ENCODE results near the gene ZNRF2. TPM values are rescaled to one million over a fixed set of nuclear protein-coding genes. Genes with fewer than 3 reads are reported as not detected.
"Not testable (repeated sequence)": the region's sequence is repeated elsewhere in the genome, so short reads cannot be mapped to it uniquely, and the experiment has no call there.

Gene ZNRF2
- polyA plus RNA-seq, 3 donors = 14.5 to 15.9 (median 15.3) TPM

DNA sequence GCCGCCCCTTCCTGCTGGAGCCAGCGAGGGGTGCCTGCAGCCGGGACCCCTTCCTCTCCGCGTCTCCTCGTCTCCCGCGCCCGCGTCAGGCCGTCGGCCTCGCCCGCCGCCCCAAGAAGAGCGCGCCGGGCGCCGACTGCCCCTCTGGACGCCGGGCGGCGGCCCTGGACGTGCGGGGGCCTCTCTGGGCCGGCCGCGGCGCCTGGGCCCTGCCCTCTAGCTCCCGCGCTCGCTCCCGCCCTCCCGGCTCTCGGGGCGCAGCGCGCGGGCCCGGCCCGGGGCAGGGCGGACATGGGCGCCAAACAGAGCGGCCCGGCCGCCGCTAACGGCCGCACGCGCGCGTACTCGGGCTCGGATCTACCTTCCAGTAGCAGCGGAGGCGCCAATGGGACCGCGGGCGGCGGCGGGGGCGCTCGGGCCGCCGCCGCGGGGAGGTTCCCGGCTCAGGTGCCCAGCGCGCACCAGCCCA is 704 bp downstream of the ZNRF2 start:
- no peak for DNase-seq

DNA sequence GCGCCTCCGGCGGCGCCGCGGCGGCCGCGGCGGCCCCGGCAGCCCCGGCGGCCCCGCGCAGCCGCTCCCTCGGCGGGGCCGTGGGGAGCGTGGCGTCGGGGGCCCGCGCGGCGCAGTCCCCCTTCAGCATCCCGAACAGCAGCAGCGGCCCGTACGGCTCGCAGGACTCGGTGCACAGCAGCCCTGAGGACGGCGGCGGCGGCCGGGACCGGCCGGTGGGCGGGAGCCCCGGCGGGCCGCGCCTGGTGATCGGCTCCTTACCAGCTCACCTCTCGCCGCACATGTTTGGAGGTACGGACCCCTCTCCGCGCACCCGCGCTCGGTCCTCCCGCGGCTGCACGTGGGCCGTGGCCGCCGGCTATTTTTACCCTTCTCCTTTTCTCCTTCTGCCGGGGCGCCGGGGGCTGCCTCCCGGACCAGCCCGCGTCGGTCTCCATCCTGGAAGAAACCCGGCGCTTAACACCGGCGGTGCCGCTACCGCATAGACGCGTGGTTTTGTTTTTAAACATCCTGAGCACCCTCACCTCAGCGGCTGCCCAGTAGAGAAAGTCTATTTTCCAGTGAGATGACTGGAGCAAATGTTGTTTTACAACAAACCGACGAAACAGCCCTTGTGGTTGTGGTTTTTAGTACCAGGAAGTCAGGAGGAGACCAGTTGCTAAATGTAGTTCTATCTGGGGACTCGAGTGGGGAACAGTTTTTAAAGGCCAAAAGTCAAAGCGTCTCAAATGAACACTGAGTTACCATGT is 1.3 kb downstream of the ZNRF2 start:
- no peak for DNase-seq

DNA sequence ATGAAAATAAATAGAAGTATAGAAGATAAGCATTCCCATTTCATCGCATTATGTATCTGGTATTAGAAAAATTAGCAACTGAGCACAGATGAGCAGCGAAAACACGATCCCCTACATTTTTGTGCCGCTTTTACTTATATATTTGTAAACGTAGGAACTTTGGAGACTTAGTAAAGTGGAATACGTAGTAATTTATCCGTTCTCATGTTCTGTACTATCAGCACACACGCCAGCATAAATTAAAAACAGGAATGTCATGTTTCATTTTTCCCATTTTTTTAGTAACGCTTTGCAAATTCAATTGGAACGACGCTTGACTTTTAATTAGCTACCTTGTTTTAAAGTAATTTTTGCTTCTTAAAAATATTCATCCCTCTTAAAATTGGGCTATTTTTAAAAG is 2.4 kb downstream of the ZNRF2 start:
- no peak for DNase-seq

DNA sequence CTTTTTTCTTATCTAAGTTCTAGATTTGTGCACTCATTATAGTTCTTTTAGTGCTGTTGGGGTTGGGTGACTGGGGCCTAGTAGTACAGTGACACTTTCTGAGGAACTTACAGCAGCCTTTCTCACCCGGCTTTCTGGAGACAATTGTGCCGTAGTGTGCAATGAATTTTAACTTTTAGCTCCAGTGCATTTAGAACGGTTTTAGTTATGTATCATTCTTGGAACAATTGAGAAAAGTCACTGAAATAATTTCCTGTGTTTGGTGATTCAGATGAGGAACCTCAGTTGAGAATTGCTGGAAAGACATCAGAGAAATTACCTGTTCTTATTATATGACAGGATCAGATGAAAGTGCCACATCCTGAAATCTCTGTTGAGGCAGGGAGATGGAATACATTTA is 3.2 kb downstream of the ZNRF2 start:
- not testable (repeated sequence) for DNase-seq

DNA sequence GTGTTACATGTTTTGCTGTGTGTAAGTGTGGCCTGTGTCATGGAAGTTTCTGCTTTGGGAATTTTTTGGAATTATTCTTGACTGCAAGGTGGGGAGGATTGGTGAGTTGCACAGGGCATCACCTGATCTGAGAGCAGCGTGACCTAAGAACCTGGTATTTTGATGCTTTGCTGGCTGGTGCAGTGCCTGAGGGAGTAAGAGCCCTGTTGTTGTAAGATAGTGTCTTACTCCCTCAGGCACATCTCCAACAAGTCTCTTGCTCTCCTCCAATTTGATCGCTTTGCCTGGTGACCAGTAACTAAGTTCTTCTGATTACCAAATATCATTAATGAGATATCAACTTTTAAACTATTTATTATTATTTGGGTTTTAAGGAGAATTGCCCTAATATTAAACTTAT is 5.2 kb downstream of the ZNRF2 start:
- not testable (repeated sequence) for DNase-seq

DNA sequence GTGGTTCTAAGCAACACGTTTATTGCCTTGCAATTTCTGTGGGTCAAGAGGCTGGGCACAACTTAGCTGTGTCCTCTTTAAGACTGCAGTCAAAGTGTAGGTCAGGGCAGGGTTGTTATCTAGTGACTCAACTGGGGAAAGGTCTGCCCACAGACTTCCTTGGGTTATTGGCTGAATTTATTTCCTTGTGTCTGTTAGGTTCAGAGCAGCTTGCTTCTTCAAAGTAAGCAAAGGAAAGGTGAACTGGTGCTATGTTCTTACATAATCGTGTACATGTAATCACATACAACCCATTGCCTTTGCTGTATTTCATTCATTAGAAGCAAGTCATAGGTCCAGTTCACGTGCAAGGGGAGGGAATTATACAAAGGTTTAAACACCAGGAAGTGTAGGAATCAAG is 5.9 kb downstream of the ZNRF2 start:
- not testable (repeated sequence) for DNase-seq

DNA sequence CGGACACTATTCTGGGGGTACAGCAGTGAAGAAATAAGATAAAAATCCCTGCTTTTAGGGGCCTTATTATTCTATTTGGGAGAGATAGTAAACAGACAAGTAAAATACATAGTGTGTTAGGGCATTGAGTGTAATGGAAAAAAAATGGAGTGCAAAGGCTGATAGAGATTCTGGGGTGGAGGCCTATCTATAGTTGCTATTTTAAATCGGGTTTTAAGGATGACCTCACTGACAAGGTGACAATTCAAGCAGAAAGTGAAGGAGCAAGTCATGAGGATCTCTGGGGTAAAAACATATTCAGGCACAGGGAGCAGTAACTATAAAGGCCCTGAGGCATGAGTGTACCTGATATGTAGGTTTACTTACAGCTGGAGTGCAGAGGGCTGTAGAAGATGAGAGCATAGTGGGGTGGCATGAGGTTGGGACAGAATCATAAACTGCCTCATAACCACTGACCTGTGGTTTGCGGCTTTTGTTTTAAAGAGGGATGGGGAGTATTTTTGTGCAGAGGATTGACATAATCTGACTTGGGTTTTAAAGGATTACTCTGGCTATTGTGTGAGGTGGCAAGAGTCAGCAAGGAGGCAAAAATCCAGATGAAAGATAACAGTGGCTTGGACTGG is 8.1 kb downstream of the ZNRF2 start:
- DNase-seq = not testable (repeated sequence)

DNA sequence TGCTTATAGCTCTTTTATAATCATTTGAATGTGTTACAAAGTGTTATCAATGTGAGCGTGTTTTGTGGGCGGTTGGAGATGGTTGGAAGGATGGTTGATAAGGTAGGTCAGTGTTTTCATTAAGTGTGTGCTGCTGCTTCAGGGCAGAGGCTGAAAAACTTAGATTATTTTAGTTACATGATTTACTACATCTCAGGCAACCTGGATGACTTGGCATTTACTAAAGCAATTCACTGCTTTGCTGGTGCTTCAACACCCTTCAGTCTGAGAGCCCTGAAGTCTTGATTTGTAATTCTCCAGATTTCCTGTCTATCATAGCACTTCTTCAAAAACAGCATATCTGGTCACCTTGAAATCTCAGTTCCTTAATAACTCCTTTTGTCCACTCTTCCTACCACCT is 11.9 kb downstream of the ZNRF2 start:
- DNase-seq = not testable (repeated sequence)

DNA sequence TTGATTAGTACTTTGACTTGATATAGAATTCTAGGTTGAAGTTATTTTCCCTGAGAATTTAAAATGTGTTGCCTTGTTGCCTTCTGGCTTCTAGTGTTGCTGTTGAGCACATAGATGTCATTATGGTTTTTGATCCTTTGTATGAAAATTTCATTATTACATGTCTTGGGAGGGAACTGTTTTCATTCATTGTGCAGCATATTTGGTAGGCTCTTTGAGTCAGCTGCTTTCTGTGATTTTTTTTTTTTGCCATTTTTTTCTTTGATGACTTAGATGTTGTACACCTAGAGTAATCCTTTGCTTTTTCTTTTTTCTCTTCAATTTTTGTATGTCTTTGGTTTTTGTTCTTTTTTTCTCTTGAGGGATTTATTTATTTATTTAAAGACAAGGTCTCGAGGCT is 13.1 kb downstream of the ZNRF2 start:
- not testable (repeated sequence) for DNase-seq

DNA sequence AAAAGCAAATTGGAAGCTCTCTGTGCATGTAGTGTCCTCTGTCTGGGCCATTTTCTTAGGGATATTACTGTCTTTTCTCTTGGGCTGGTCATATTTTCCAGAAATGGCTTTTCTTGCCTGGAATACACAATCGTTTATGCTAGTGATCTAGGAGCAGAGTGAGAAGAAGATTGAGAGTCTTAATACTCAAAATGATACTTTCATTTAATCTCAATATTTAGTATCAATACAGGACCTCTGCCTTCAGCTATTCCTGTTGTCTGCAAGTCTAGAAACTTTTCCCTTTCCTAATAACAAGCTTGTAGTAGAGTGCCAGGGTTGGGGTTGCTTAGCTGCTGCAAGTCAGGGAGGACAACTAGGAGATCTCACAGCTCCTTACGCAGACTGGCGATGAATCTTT is 14.0 kb downstream of the ZNRF2 start:
- not testable (repeated sequence) for DNase-seq

DNA sequence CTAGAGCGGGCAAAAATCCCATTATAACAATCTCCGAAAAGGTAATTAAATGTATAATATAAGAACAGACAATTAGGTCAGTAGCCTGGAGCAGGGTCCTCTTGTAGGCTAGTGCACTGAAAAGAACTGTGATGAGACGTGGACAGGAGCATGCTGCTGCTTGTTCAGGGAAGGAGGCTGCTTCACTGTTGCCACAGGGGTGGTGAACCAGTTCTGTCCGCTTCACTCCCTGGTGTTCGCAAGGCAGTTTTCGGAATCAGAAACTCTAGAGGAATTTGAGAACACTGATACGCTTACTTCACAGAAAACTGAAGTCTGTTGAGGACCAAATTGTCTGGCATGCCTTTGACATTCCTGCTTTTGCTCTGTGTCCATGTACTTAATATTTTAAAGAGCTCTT is 17.4 kb downstream of the ZNRF2 start:
- peak; percentile 17 for DNase-seq

DNA sequence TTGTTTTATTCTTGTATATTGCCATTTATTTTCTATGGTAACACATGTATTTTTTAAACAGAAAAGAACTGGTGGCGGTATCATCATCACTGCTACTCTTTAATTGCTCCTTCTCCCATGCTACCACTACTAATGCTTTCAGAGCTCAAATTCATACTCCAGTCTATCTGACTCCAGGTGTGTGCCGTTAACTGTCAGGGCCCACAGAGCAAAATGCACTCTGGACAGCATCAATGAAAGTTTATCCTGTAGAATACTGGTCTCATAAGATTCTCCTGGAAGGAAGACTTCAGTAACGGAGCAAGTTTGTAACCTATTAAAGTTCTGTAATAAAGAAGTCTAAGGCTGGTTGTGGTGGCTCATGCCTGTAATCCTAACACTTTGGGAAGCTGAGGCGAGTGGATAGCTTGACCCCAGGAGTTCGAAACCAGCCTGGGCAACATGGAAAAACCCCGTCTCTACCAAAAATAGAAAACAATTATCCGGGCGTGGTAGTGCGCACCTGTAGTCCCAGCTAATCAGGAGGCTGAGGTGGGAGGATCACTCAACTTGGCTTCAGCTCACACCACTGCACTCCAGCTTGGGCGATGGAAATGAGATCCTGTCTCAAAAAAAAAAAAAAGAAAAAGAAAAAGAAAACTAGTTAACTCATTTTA is 18.4 kb downstream of the ZNRF2 start:
- no peak for DNase-seq

DNA sequence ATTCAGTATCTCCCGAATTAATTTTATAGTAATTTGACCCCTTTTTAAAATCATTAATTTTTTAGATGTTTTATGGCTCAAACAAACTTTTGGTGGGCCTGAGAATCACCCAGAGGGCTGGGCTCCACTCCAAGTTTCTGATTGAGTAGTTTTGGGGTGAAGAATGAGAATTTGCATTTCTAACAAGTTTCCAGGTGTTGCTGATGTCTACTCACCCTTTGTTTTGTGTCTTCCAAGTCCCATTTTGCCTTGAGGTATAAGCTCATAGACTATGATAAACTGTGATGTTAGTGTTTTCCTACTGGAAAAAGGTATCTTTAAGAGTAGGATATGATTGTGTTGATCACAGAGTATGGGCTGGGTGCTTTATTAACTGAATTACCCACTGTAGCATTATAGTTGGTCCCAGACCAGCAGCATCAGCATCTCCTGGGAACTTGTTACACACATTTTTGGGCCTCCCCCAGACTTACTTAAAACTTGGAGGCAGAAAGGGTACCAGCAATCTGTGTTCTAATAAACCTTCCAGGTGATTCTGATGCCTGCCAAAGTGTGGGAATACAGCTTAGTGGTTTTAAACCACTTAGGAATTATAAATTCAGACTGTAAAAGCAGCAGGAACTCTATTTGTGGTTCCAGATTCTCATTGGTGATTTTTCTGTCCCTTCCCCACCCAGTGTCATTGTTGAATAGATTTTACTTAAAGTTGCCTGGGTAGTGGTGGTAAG is 19.1 kb downstream of the ZNRF2 start:
- DNase-seq = no peak

DNA sequence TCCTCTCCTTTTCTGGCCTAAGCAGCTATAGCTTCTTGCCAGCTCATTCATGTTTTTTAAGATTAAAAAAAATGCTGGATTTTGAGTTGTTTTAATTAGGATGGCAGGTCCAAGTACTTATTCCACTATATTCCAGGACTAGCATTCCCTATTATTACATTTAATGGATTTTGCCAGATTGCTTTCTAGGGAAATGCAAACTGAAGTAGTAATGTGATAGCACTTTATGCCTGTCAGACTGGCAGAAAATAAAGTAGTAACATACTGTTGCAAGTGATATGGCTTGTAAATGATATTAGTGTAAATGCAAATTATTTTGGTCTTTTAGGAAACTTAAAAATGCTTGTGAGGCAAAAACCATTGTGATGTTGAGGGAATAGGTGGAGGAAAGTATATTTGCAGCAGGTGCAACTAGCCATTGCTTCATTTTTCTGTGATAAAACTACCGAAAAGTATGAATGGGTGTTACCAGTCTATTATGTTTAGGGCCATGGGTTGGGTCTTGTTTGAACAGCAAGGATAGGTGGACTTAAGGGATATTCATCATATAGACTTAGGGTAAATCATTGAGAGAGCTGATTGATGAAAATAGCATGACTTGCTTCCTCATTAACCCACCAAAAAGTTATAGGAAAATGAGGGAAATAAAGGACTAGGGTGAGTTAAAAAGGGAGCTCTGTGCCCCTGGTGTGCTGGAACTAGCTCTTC is 19.9 kb downstream of the ZNRF2 start:
- no peak for DNase-seq

DNA sequence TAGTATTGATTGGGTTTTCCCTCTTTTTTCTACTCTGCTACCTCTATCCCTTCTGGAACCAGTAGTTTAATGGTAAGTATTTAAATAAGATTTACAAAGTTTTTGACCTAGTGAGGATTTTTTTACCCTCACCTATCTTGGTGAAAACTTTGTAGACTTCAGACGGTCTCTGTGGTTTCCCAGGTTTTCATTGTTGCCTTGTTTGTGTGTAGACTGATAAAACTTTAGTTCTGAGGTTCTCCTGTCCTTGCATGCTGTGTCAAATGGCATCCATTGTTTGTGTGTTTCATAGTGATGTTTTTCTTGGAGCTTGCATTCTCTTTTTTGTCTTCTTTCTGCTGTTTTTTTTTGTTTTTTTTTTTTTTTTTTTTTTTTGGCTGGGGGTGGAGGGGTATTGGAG is 22.6 kb downstream of the ZNRF2 start:
- no peak for DNase-seq

DNA sequence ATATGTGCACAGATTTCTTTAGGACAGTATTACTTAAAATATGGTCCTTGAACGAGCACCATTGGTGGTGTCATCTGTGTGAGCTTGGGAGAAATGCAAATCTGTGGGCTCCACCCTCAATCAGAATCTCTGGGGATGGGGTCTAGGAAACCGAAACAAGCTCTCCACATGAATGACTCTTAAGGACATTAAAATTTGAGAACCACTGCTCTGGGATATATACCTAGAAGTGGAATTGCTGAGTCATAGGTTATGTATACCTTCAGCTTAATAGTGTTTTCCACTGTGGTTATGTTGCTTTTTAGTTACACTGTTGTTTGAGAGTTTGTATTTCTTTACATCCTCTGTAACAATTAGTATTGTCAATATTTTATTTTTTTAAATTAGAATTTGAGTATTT is 24.0 kb downstream of the ZNRF2 start:
- DNase-seq = no peak

DNA sequence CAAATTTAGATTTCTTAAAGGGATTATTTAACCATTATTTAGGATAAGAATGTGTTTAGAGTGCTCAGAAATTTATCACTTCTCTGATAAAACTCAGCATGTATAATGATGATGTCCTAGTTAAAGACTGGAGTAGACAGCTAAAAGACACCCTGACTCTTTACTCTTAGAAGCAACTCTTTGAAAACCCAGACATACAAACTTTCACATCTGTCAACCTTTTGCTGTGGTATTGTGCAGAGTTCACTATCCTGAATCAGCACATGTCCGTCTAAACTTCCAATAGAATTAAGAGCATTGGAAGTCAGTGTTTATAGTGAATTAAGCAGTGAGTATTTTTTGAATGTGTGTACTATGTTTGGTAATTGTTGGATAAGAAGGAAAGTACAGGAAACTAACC is 24.9 kb downstream of the ZNRF2 start:
- no peak for DNase-seq

DNA sequence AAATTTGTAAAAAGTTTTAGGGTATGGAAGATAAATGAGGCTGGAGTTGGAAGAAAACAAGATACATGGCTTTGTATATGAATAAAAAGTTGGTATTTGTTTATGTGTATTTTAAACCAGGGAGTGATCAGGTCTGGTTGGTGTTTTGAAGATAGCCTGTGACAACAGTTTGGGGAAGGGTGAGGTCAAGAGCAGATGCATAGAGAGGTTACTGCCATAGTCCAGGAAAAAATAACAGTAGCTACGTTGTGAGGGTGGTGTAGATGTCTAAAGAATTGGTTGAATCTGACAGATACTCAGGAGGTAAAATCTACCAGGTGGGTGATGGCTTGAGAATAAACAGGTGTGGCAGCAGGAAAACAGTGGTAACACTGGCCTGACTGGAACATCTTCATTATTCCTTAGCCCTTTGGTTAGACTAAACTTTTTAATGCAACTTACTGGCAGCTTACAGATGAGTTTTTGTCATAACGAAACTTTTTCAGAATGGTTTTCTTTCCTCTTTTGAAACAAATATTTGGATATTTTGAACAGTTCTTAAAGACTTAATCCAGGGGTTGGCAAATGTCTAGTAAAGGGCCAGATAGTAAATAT is 25.5 kb downstream of the ZNRF2 start:
- no peak for DNase-seq

DNA sequence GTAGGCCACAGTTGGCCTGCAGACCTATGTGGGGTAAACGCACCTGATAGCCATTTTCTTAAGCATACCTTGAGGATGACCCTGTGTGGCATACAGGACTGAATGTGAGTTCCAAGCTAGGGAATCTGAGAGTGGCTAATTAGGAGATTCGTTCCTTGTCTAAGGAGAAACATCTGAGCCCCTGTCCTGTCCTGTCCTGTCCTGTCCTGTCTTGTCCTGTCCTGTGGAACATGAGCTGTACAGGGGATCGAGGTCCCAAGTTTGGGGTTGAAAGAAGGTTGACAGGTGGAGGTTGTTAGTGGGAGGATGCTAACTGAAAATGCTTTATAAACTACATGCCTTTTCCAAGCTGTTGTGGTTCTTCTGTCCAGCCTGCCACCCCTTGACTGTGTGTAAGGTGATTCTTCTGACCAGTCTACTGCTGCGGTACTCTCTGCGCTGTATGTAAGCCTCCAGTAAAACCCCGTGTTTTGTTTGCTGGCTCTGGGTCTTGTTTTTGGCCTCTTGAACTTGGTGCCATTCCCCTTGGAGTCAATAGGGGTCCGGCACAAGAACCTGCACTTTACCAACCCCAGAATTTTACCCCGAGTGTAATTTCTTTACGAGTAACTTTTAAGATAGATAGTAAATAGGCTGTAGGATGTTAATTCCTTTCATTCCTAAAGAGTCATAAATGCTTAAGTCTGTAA is 26.4 kb downstream of the ZNRF2 start:
- no peak for DNase-seq

DNA sequence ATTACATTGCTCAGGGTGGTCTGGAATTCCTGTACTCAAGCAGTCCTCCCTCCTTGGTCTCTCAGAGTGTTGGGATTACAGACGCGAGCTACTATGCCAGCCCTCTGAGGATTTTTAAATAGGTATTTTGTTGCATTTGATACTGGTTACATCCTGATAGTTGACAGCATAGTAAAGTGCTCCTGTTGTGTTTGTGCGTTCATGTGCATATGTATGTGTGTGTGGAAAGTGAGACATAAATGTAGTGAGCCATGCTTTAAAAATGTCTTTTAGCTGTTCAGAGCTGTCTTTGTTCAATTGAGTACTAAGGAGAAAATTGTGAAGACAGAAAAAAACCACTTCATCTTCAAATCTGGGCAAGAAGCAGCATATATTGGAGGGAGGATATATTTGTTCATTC is 27.8 kb downstream of the ZNRF2 start:
- no peak for DNase-seq

DNA sequence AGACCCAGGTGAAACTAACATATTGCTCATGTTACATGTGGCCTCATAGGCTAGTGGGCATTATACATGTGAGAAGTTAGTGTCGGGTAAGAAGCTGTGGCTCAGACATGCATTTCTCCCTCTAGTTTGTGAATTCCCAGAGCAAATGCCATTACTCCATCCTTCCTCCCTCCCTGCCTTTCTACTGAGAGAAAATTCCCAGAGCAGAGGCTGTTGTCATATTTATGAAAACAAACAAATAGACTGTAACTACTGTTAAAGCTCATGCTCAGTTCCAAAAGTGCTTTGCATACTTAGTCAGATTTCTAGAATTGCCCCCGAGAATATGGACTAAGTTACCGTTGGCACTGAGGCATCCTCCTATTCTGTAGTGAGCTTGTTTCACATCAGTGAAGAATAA is 29.0 kb downstream of the ZNRF2 start:
- no peak for DNase-seq
